C4-2B (cell line): Measurements from ENCODE around the gene PADI1.

Experiments used
- H3K27ac ChIP-seq: fragments of 450-650 bp; 2 replicates; pipeline ENCODE4 v1.5.1; 2017
- CTCF ChIP-seq: fragments of 450-650 bp; conservative IDR thresholded peaks from 2 replicates; pipeline ENCODE4 v1.5.1; 2017; ENCODE audit warnings: mild to moderate bottlenecking
- ZFX ChIP-seq: fragments of 450-650 bp; IDR thresholded peaks from 2 replicates; pipeline ENCODE4 v1.6.1; 2017

Gene PADI1

GRCh38 chr1:17224434-17224833 is 19.5 kb downstream of the PADI1 start:
- H3K27ac ChIP-seq: no peak overlapping the region
- TF ChIP-seq CTCF: no peak
- no peak for TF ChIP-seq ZFX

DNA sequence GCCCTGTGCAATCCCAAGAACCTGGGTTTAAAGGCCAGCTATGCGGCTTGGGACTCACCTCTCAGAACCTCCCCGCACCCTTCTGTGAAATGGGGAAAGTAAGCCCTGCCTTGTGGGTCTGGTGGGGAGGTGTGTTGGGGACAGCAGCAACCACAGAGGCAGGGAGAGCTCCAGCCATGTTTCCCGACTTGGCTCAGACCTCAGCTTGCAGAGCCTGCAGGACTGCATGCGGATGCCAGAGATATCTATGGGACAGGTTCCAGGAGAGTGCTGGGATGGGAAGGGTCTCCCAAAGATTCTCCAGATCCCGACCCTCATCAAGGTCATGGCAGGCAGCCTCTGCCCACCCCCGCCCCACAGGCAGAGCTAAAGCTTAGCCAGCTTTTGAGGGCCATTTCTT is 20.2 kb downstream of the PADI1 start:
- no peak overlapping the region for H3K27ac ChIP-seq
- TF ChIP-seq ZFX: no peak
- TF ChIP-seq CTCF: no peak

DNA sequence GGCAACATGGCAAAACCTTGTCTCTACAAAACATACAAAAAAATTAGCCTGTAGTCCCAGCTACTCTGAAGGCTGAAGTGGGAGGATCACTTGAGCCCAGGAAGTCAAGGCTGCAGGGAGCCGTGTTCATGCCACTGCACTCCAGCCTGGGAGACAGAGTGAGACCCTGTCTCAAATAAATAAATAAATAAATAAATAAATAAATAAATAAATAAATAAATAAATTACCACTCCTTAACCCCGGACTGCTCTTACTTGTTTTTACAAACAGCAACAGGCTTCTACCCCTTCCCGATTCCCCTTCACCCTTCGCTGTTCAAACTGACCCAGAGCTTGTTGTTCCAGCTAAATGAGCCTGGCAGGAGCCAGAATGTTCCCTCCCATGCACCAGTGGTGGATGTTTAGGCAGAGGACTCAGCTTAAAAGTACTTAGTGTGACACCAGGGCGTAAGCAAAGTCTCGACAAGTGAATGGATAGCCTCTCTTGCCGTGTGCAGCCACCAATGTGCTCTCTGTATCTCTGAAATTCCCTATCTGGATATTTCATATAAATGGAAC is 22.5 kb downstream of the PADI1 start:
- no peak overlapping the region for H3K27ac ChIP-seq
- TF ChIP-seq CTCF (no peak), ZFX (no peak)

GRCh38 chr1:17228619-17229018 is 23.7 kb downstream of the PADI1 start:
- no peak for TF ChIP-seq CTCF
- TF ChIP-seq ZFX: no peak
- no peak overlapping the region for H3K27ac ChIP-seq

- TF ChIP-seq ZFX (no peak), CTCF (no peak)
- no peak overlapping the region for H3K27ac ChIP-seq
These were observed 24.5 kb downstream of the PADI1 start for GRCh38 chr1:17229379-17229778.

- no peak for TF ChIP-seq CTCF
- no peak for TF ChIP-seq ZFX
- no peak overlapping the region for H3K27ac ChIP-seq
These were observed 25.2 kb downstream of the PADI1 start for GRCh38 chr1:17230106-17230505.

DNA sequence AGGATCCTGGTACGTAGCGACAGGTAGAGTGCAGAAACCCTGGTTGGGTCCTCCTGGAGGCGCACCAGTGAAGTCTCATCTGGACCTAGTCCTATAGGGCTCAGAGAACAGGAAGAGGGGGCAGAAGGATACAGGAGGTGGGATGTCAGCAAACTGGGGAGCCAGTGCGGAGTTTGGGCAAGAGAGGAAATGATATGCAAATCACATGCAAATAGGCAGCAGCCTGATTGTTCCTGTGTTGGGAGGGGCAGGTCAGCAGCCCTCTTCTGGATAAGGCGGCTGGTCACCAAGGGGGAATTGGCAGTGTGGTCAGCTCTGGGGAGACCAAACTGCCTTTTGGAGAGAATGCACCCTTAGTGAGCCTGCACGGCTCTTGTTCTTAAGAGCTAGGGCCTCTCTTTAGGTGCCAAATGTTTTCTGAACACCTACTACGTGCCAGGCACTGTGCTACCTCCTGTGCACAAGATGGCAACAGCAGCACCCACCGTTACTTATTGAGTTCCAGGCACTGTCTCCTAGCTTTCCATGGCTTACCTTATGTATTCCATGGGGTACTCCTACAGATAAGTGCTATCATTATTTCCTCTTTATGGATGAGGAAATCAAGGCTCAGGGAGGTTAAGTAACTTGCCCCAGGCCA is 25.9 kb downstream of the PADI1 start:
- TF ChIP-seq ZFX: no peak
- no peak for TF ChIP-seq CTCF
- no peak overlapping the region for H3K27ac ChIP-seq
